HG03196 (cell line): ENCODE data around the gene S100A7A.
"Not testable (repeated sequence)": the region's sequence is repeated elsewhere in the genome, so short reads cannot be mapped to it uniquely, and the experiment has no call there.

ENCODE experiments used
- ATAC-seq: cut with Tn5 transposase; IDR thresholded peaks from one replicate; pipeline ENCODE4 v1.9.1; 2021; ENCODE audit not compliant: unreplicated experiment

The S100A7A gene

GRCh38 chr1:153422450-153423068 lies 6.2 kb downstream of the S100A7A start:
- no peak for ATAC-seq

- ATAC-seq = no peak
These were observed 10.5 kb downstream of the S100A7A start for GRCh38 chr1:153426809-153427208.

GRCh38 chr1:153428073-153428638 lies 11.8 kb downstream of the S100A7A start:
- no peak for ATAC-seq

GRCh38 chr1:153428791-153429190 lies 12.5 kb downstream of the S100A7A start:
- no peak for ATAC-seq

- no peak for ATAC-seq
These were observed 13.2 kb downstream of the S100A7A start for GRCh38 chr1:153429266-153430165.

GRCh38 chr1:153430166-153430553 lies 13.8 kb downstream of the S100A7A start:
- no peak for ATAC-seq

GRCh38 chr1:153430561-153430960 lies 14.2 kb downstream of the S100A7A start:
- no peak for ATAC-seq

- no peak for ATAC-seq
These were observed 14.7 kb downstream of the S100A7A start for GRCh38 chr1:153431002-153431401.

- ATAC-seq = no peak
These were observed 15.1 kb downstream of the S100A7A start for GRCh38 chr1:153431427-153431826.

- no peak for ATAC-seq
These were observed 15.6 kb downstream of the S100A7A start for GRCh38 chr1:153431928-153432327.

- ATAC-seq = no peak
These were observed 16.8 kb downstream of the S100A7A start for GRCh38 chr1:153432874-153433681.

- no peak for ATAC-seq
These were observed 18.6 kb downstream of the S100A7A start for GRCh38 chr1:153434746-153435455.

GRCh38 chr1:153437236-153437635 lies 20.9 kb downstream of the S100A7A start:
- ATAC-seq = no peak

GRCh38 chr1:153438599-153438998 lies 22.3 kb downstream of the S100A7A start:
- no peak for ATAC-seq

GRCh38 chr1:153439273-153439672 lies 23.0 kb downstream of the S100A7A start:
- no peak for ATAC-seq

- no peak for ATAC-seq
These were observed 25.0 kb downstream of the S100A7A start for GRCh38 chr1:153441238-153441755.

GRCh38 chr1:153443486-153443885 lies 27.2 kb downstream of the S100A7A start:
- ATAC-seq = no peak

- no peak for ATAC-seq
These were observed 27.8 kb downstream of the S100A7A start for GRCh38 chr1:153444078-153444477.

GRCh38 chr1:153447498-153448170 lies 31.3 kb downstream of the S100A7A start:
- no peak for ATAC-seq

GRCh38 chr1:153448851-153449250 lies 32.5 kb downstream of the S100A7A start:
- ATAC-seq = not testable (repeated sequence)
